Lower leg skin (tissue), 3 donors: ENCODE measurements around the gene EPG5.

ENCODE experiments used
- POLR2A ChIP-seq, 2 donors: fragments of 450-650 bp; IDR thresholded peaks; one replicate each; pipeline ENCODE4 v1.6.1; 2016 to 2017; ENCODE audit warnings: antibody characterized with exemption in 2 of 2, mild to moderate bottlenecking in 1 of 2, moderate library complexity in 1 of 2
- TF ChIP-seq, protein P1 (sequence below), 3 donors: fragments of 450-650 bp; IDR thresholded peaks; one replicate each; pipeline ENCODE4 v1.5.1; 2016; ENCODE audit warnings: antibody characterized with exemption in 3 of 3, mild to moderate bottlenecking in 3 of 3, moderate library complexity in 2 of 3

GRCh38 chr18:45913276-45913675 is 53.9 kb downstream of the EPG5 start:
- no peak for TF ChIP-seq POLR2A (IDR thresholded peaks at IDR 0.05)
- TF ChIP-seq, protein P1, sequence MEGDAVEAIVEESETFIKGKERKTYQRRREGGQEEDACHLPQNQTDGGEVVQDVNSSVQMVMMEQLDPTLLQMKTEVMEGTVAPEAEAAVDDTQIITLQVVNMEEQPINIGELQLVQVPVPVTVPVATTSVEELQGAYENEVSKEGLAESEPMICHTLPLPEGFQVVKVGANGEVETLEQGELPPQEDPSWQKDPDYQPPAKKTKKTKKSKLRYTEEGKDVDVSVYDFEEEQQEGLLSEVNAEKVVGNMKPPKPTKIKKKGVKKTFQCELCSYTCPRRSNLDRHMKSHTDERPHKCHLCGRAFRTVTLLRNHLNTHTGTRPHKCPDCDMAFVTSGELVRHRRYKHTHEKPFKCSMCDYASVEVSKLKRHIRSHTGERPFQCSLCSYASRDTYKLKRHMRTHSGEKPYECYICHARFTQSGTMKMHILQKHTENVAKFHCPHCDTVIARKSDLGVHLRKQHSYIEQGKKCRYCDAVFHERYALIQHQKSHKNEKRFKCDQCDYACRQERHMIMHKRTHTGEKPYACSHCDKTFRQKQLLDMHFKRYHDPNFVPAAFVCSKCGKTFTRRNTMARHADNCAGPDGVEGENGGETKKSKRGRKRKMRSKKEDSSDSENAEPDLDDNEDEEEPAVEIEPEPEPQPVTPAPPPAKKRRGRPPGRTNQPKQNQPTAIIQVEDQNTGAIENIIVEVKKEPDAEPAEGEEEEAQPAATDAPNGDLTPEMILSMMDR (IDR thresholded peaks at IDR 0.05) = no peak
